Activated CD4-positive, alpha-beta T cell treated with anti-CD3 and anti-CD28 coated beads, Interleukin-2, amount 50 U/mL, for 24 hours (primary cell): ENCODE data around the gene SPON1.
"Not testable (repeated sequence)": the region's sequence is repeated elsewhere in the genome, so short reads cannot be mapped to it uniquely, and the experiment has no call there.

ENCODE experiments used
- DNase-seq, 2 donors: peaks; one replicate each; pipeline ENCODE4 v3.0.0-alpha.2; 2020; ENCODE audit warnings: low read depth in 1 of 2, low spot score in 1 of 2

Gene SPON1

GRCh38 chr11:13983081-13983751, 20.7 kb downstream of the SPON1 start:
- no peak for DNase-seq

GRCh38 chr11:13984616-13985450, 22.3 kb downstream of the SPON1 start:
- DNase-seq = no peak

GRCh38 chr11:13986695-13987094, 24.2 kb downstream of the SPON1 start:
- not testable (repeated sequence) for DNase-seq

GRCh38 chr11:13992158-13992856, 29.8 kb downstream of the SPON1 start:
- not testable (repeated sequence) for DNase-seq

- no peak for DNase-seq
These were observed 30.7 kb downstream of the SPON1 start for GRCh38 chr11:13993096-13993765.

GRCh38 chr11:13997881-13998280, 35.4 kb downstream of the SPON1 start:
- no peak for DNase-seq

- DNase-seq = no peak
These were observed 37.2 kb downstream of the SPON1 start for GRCh38 chr11:13999704-14000103.

- no peak for DNase-seq
These were observed 39.1 kb downstream of the SPON1 start for GRCh38 chr11:14001597-14001996.

GRCh38 chr11:14007566-14007965, 45.0 kb downstream of the SPON1 start:
- DNase-seq = no peak

GRCh38 chr11:14010665-14011064, 48.1 kb downstream of the SPON1 start:
- no peak for DNase-seq

- no peak for DNase-seq
These were observed 50.3 kb downstream of the SPON1 start for GRCh38 chr11:14012846-14013245.

GRCh38 chr11:14015711-14016110, 53.2 kb downstream of the SPON1 start:
- no peak for DNase-seq

- no peak for DNase-seq
These were observed 55.9 kb downstream of the SPON1 start for GRCh38 chr11:14018441-14018840.

GRCh38 chr11:14021738-14022137, 59.2 kb downstream of the SPON1 start:
- no peak for DNase-seq

- DNase-seq = no peak
These were observed 59.7 kb downstream of the SPON1 start for GRCh38 chr11:14022251-14022650.

- DNase-seq = no peak
These were observed 60.3 kb downstream of the SPON1 start for GRCh38 chr11:14022821-14023220.

GRCh38 chr11:14026961-14027360, 64.4 kb downstream of the SPON1 start:
- DNase-seq = no peak

GRCh38 chr11:14027525-14027924, 65.0 kb downstream of the SPON1 start:
- no peak for DNase-seq

GRCh38 chr11:14029440-14029839, 66.9 kb downstream of the SPON1 start:
- DNase-seq = no peak

- no peak for DNase-seq
These were observed 67.7 kb downstream of the SPON1 start for GRCh38 chr11:14029971-14030920.
